ENCODE data around the gene MASTL. TPM values are rescaled to one million over a fixed set of nuclear protein-coding genes. Genes with fewer than 3 reads are reported as not detected.

The MASTL gene
- total RNA-seq, 1 donor from 2014 or later = 10.9 TPM

- Mint-ChIP-seq H3K4me1 (ENCODE audit: low read depth, unreplicated experiment) (no peaks in the 10 kb centered on the region), H3K9me3 (ENCODE audit: unreplicated experiment) (no peaks in the 10 kb centered on the region), H3K27me3 (ENCODE audit: unreplicated experiment) (no peaks in the 10 kb centered on the region), H3K27ac (ENCODE audit: unreplicated experiment) (no peak overlapping the region), H3K4me3 (ENCODE audit: unreplicated experiment) (no peak overlapping the region), H3K36me3 (ENCODE audit: unreplicated experiment) (no peaks in the 10 kb centered on the region)
- DNase-seq = no peak
- TF ChIP-seq CTCF (IDR thresholded peaks at IDR 0.05; ENCODE audit: partially characterized antibody, unreplicated experiment) = no peak
These were observed 48.7 kb downstream of the MASTL start for GRCh38 chr10:27203806-27204205.

- Mint-ChIP-seq H3K9me3 (ENCODE audit: unreplicated experiment) (no peaks in the 10 kb centered on the region), H3K36me3 (ENCODE audit: unreplicated experiment) (no peaks in the 10 kb centered on the region), H3K4me3 (ENCODE audit: unreplicated experiment) (no peak overlapping the region), H3K4me1 (ENCODE audit: low read depth, unreplicated experiment) (no peaks in the 10 kb centered on the region), H3K27me3 (ENCODE audit: unreplicated experiment) (no peaks in the 10 kb centered on the region), H3K27ac (ENCODE audit: unreplicated experiment) (no peak overlapping the region)
- no peak for DNase-seq
- no peak for TF ChIP-seq CTCF (IDR thresholded peaks at IDR 0.05; ENCODE audit: partially characterized antibody, unreplicated experiment)
These were observed 52.2 kb downstream of the MASTL start for GRCh38 chr10:27207350-27207749.

GRCh38 chr10:27223964-27224363, 68.8 kb downstream of the MASTL start:
- no peaks in the 10 kb centered on the region for H3K27me3 Mint-ChIP-seq (ENCODE audit: unreplicated experiment)
- peak; percentile 81 for TF ChIP-seq CTCF (IDR thresholded peaks at IDR 0.05; ENCODE audit: partially characterized antibody, unreplicated experiment)
- no peaks in the 10 kb centered on the region for H3K9me3 Mint-ChIP-seq (ENCODE audit: unreplicated experiment)
- no peak overlapping the region for H3K27ac Mint-ChIP-seq (ENCODE audit: unreplicated experiment)
- DNase-seq = peak; percentile 27
- H3K4me1 Mint-ChIP-seq (ENCODE audit: low read depth, unreplicated experiment) = no peaks in the 10 kb centered on the region
- no peak overlapping the region for H3K4me3 Mint-ChIP-seq (ENCODE audit: unreplicated experiment)
- no peaks in the 10 kb centered on the region for H3K36me3 Mint-ChIP-seq (ENCODE audit: unreplicated experiment)

DNA sequence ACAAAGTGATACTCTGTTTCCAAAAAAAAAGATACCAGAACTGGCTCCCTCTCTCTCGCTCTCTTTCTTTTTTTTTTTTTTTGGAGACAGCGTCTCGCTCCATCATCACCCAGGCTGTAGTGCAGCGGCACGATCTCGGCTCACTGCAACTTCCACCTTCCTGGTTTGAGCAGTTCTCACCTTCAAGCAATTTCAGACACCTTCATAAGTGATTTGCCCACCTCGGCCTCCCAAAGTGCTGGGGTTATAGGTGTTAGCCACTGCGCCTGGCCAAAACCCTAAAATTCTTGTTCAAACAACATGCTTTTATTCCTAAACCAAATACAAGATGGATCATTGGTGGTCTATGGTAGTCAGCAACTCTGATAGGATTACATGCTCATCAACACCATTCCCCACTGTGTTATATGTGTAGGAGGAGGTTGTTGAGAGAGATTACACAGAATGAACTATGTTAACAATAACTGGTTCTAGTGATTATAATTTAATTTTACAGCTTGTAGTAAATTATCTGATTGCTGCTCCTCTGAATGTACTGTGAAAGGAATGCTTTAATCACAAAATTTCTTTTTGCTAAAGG, 69.9 kb downstream of the MASTL start:
- Mint-ChIP-seq H3K36me3 (ENCODE audit: unreplicated experiment) (no peaks in the 10 kb centered on the region), H3K4me1 (ENCODE audit: low read depth, unreplicated experiment) (no peaks in the 10 kb centered on the region), H3K4me3 (ENCODE audit: unreplicated experiment) (no peak overlapping the region), H3K27ac (ENCODE audit: unreplicated experiment) (no peak overlapping the region), H3K27me3 (ENCODE audit: unreplicated experiment) (no peaks in the 10 kb centered on the region), H3K9me3 (ENCODE audit: unreplicated experiment) (no peaks in the 10 kb centered on the region)
- no peak for DNase-seq
- TF ChIP-seq CTCF (IDR thresholded peaks at IDR 0.05; ENCODE audit: partially characterized antibody, unreplicated experiment) = no peak

DNA sequence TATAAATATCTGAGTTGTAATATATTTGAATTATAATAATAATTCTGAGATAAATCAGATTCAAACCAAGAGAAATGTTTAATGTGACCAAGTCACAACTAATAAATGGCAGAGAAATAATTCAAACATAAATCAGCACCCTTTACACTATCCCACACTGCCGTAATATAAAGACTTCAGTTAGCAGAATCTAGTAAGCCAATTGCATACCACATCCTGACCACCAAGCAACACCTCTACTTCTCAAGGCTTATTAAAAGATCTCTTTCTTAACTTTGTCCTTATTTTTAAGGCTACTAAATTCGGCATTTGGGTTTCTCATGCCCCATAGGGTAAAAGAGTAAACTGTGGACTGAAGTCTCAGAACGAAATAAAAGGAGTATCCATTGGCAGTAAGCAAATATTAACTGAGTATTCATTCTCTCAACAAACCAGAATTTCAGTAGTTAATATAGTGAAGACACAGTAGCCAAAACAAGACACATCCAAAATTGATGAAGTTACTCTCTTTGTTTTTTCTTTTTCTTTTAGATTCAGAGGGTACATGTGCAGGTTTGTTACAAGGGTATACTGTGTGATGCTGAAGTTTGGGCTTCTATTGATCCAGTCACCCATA, 70.6 kb downstream of the MASTL start:
- no peak overlapping the region for H3K4me3 Mint-ChIP-seq (ENCODE audit: unreplicated experiment)
- H3K27ac Mint-ChIP-seq (ENCODE audit: unreplicated experiment) = no peak overlapping the region
- no peak for TF ChIP-seq CTCF (IDR thresholded peaks at IDR 0.05; ENCODE audit: partially characterized antibody, unreplicated experiment)
- H3K9me3 Mint-ChIP-seq (ENCODE audit: unreplicated experiment) = no peaks in the 10 kb centered on the region
- H3K36me3 Mint-ChIP-seq (ENCODE audit: unreplicated experiment) = no peaks in the 10 kb centered on the region
- H3K4me1 Mint-ChIP-seq (ENCODE audit: low read depth, unreplicated experiment) = no peaks in the 10 kb centered on the region
- H3K27me3 Mint-ChIP-seq (ENCODE audit: unreplicated experiment) = no peaks in the 10 kb centered on the region
- DNase-seq = no peak

Measured in glutamatergic neuron (in vitro differentiated cells).